OCI-LY7 (cell line): ENCODE measurements around the gene RTL1. TPM values are rescaled to one million over a fixed set of nuclear protein-coding genes. Genes with fewer than 3 reads are reported as not detected.

ENCODE experiments used
- BruUV-seq: library from RNA; stranded (reverse); fragments of 400-500 nt; replicated peaks from 2 replicates; lab custom pipeline; 2021; lab: Mats Ljungman, UMichigan
- CTCF ChIA-PET: fragments of 300-600 bp; sonication (Branson Sonifier 250); formaldehyde crosslinking; loops from one replicate; lab custom pipeline; 2022; ENCODE audit warnings: antibody characterized with exemption; ENCODE audit not compliant: unreplicated experiment; lab: Charles Lee
- POLR2A ChIA-PET: fragments of 300-600 bp; sonication (Branson Sonifier 250); formaldehyde crosslinking; loops from one replicate; lab custom pipeline; 2022; ENCODE audit warnings: antibody characterized with exemption; lab: Charles Lee
- DNase-seq: peaks from one replicate; pipeline ENCODE4 v3.0.0-alpha.2; 2015; ENCODE audit warnings: low spot score
- H2AFZ ChIP-seq: fragments of 200-600 bp; sonication (generic), shearing (Covaris generic); 2 replicates; pipeline ENCODE4 v1.6.1; 2014; ENCODE audit warnings: mild to moderate bottlenecking, antibody characterized with exemption, low read length, moderate library complexity
- H3K27ac ChIP-seq: fragments of 200-600 bp; sonication (generic); 2 replicates; pipeline ENCODE4 v1.5.1; 2014; ENCODE audit warnings: mixed run types, low read depth, mild to moderate bottlenecking, moderate library complexity, low read length, inconsistent platforms; ENCODE audit not compliant: poor library complexity, severe bottlenecking
- H3K36me3 ChIP-seq: fragments of 200-600 bp; sonication (generic); 2 replicates; pipeline ENCODE4 v1.6.1; 2014; ENCODE audit warnings: mild to moderate bottlenecking, antibody characterized with exemption, low read length, moderate library complexity, mixed read lengths; ENCODE audit not compliant: insufficient read depth
- H3K4me1 ChIP-seq: fragments of 200-600 bp; sonication (generic); 2 replicates; pipeline ENCODE4 v1.5.1; 2014; ENCODE audit warnings: mild to moderate bottlenecking, low read length; ENCODE audit not compliant: insufficient read depth, poor library complexity, severe bottlenecking
- H3K4me2 ChIP-seq: fragments of 200-600 bp; sonication (generic); 2 replicates; pipeline ENCODE4 v1.6.1; 2014; ENCODE audit warnings: mild to moderate bottlenecking, low read length
- H3K4me3 ChIP-seq: fragments of 200-600 bp; sonication (generic); 2 replicates; pipeline ENCODE4 v1.5.1; 2014; ENCODE audit warnings: mild to moderate bottlenecking, low read depth, low read length; ENCODE audit not compliant: poor library complexity, severe bottlenecking
- H3K79me2 ChIP-seq: fragments of 200-600 bp; sonication (generic); 2 replicates; pipeline ENCODE4 v1.6.1; 2016; ENCODE audit warnings: low read depth, mild to moderate bottlenecking, low read length, moderate library complexity, mixed read lengths; ENCODE audit not compliant: insufficient read depth
- H3K9me2 ChIP-seq: fragments of 200-600 bp; sonication (generic); 2 replicates; pipeline ENCODE4 v1.6.1; 2016; ENCODE audit warnings: mild to moderate bottlenecking, low read length, mixed read lengths; ENCODE audit not compliant: insufficient read depth
- H3K9me3 ChIP-seq: fragments of 200-600 bp; sonication (generic); 2 replicates; pipeline ENCODE4 v1.6.1; 2014; ENCODE audit warnings: mild to moderate bottlenecking, mixed run types, low read length, mixed read lengths
- H4K20me1 ChIP-seq: fragments of 200-600 bp; sonication (generic); 2 replicates; pipeline ENCODE4 v1.6.1; 2014; ENCODE audit warnings: mild to moderate bottlenecking, antibody characterized with exemption, low read length, moderate library complexity, mixed read lengths; ENCODE audit not compliant: insufficient read depth
- EZH2phosphoT487 ChIP-seq: fragments of 200-600 bp; sonication (generic); IDR thresholded peaks from 2 replicates; pipeline ENCODE4 v1.6.1; 2018; ENCODE audit warnings: low read depth, borderline replicate concordance, mild to moderate bottlenecking, mixed run types, antibody characterized with exemption, low read length, moderate library complexity, mixed read lengths
- intact Hi-C: fragments of 100-400 bp; cut with micrococcal nuclease; formaldehyde crosslinking; loops from one replicate; pipeline ENCODE4 v1.10.0; 2022; ENCODE audit not compliant: unreplicated experiment
- total RNA-seq, 2 experiments: library from RNA; depleted of rRNA in 1 of 2; stranded (reverse); fragments of >200 nt in 1 of 2; shearing (Covaris generic) in 1 of 2; gene quantifications; 2 replicates each; pipeline ENCODE4 v1.2.3, GENCODE V29; 2014 to 2022
- TF ChIP-seq, protein P1 (sequence below): fragments of 200-600 bp; sonication (generic); conservative IDR thresholded peaks from 2 replicates; pipeline ENCODE4 v1.5.1; 2014; ENCODE audit warnings: mild to moderate bottlenecking, antibody characterized with exemption, low read length, moderate library complexity, mixed read lengths

The RTL1 gene
- total RNA-seq, 2 experiments from 2014 or later, result not detected

DNA sequence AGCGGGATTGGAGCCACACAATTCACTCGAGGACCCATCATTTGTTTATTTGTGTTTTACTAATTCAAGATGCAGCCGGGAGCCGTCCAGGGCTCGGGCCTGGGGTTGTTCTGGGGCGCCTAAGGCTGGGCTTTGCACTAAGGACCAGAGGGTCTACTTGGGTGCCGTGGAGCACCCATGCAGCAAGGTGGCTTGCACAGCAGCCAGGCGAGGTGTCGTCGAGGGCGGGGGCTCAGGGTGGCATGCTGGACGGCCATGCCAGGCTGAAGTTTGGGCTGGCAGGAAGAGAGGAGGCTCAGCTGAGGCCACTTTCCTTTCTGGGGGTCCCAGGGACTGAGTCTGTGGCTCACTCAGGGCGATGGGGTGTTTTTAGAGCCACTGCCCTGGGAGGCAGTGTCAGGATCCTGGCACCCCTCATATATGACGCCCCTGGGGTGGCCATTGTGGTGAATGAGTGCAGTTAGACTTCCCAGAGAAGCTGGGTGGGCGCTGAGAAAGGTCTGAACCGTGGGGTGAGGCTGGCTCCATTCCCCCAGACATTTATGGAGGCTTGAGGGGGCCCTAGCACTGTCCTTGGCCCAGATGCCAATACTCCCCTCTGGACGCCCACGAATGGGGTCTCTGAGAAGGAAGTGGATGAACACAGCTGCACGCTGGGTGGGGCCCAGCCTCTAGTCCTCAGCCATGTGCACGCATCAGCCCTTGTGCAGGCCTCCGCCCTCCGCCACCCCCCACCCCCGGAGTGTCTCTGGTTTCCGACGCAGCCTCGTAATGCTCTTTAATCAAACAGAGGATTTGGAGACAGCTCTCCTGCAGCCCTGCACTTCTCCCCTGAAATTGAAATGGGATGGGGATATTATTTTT lies 66.3 kb downstream of the RTL1 start:
- no peak overlapping the region for H2AFZ ChIP-seq
- no peak overlapping the region for H3K4me3 ChIP-seq
- H3K36me3 ChIP-seq, result no peaks in the 10 kb centered on the region
- no peaks in the 10 kb centered on the region for H3K9me2 ChIP-seq
- ChIA-PET POLR2A (no interaction called here), CTCF (no interaction called here)
- no peak for TF ChIP-seq EZH2phosphoT487
- TF ChIP-seq, protein P1, sequence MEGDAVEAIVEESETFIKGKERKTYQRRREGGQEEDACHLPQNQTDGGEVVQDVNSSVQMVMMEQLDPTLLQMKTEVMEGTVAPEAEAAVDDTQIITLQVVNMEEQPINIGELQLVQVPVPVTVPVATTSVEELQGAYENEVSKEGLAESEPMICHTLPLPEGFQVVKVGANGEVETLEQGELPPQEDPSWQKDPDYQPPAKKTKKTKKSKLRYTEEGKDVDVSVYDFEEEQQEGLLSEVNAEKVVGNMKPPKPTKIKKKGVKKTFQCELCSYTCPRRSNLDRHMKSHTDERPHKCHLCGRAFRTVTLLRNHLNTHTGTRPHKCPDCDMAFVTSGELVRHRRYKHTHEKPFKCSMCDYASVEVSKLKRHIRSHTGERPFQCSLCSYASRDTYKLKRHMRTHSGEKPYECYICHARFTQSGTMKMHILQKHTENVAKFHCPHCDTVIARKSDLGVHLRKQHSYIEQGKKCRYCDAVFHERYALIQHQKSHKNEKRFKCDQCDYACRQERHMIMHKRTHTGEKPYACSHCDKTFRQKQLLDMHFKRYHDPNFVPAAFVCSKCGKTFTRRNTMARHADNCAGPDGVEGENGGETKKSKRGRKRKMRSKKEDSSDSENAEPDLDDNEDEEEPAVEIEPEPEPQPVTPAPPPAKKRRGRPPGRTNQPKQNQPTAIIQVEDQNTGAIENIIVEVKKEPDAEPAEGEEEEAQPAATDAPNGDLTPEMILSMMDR, result no peak
- no peak for DNase-seq
- intact Hi-C loops, result no loop called here
- no peaks in the 10 kb centered on the region for H3K4me1 ChIP-seq
- H3K27ac ChIP-seq, result no peak overlapping the region
- no peaks in the 10 kb centered on the region for H4K20me1 ChIP-seq
- BruUV-seq, result no TSS peak
- no peak overlapping the region for H3K4me2 ChIP-seq
- no peaks in the 10 kb centered on the region for H3K79me2 ChIP-seq
- H3K9me3 ChIP-seq, result no peaks in the 10 kb centered on the region

DNA sequence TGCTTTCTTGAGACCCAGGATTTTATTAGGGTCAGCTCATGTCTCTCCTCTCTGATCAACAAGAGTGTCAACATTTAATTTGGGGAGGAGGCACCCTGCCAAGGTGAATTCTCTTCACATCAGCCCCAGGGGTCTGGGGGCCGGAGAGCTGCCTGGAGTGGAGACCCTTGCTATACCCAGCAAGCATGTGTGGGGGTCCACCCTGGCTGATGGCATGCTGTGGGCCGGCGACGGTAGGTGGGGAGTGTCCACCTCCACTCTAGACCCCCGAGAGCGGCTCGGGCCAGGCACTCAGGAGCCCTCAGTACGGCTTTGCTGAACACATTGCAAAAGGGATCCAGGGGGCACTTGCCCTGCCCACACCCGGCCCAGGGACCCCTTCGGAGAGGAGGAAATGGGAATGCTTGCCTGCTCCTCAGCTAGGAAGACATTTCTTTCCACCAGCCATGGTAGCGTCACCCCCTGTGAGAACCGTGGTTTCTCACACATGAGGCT lies 67.2 kb downstream of the RTL1 start:
- no peak overlapping the region for H2AFZ ChIP-seq
- H3K27ac ChIP-seq, result no peak overlapping the region
- no peaks in the 10 kb centered on the region for H3K79me2 ChIP-seq
- H3K4me3 ChIP-seq, result no peak overlapping the region
- no peaks in the 10 kb centered on the region for H3K9me2 ChIP-seq
- no peaks in the 10 kb centered on the region for H3K4me1 ChIP-seq
- no peaks in the 10 kb centered on the region for H3K9me3 ChIP-seq
- no TSS peak for BruUV-seq
- TF ChIP-seq EZH2phosphoT487, result no peak
- TF ChIP-seq, protein P1, result no peak
- ChIA-PET CTCF (no interaction called here), POLR2A (no interaction called here)
- intact Hi-C loops, result no loop called here
- no peaks in the 10 kb centered on the region for H3K36me3 ChIP-seq
- no peak overlapping the region for H3K4me2 ChIP-seq
- H4K20me1 ChIP-seq, result no peaks in the 10 kb centered on the region
- no peak for DNase-seq
